BJ (cell line): ENCODE measurements around the gene FAM20B. TPM values are rescaled to one million over a fixed set of nuclear protein-coding genes. Genes with fewer than 3 reads are reported as not detected.
"Not testable (repeated sequence)": the region's sequence is repeated elsewhere in the genome, so short reads cannot be mapped to it uniquely, and the experiment has no call there.

Experiments used
- CTCF ChIA-PET: fragments of 350-600 bp; formaldehyde crosslinking; extraction: SDS; loops from one replicate; lab custom pipeline; 2021; ENCODE audit warnings: antibody characterized with exemption, inconsistent platforms; lab: Yijun Ruan, JAX
- POLR2A ChIA-PET: fragments of 300-600 bp; sonication (Branson Sonifier 250); formaldehyde crosslinking; extraction: SDS; loops from one replicate; lab custom pipeline; 2021; ENCODE audit warnings: antibody characterized with exemption; lab: Charles Lee
- DNase-seq: peaks from one replicate; pipeline ENCODE4 v3.0.0-alpha.2; 2011; ENCODE audit warnings: low read depth
- H3K27me3 ChIP-seq: 2 replicates; pipeline ENCODE4 v1.6.0; 2011; ENCODE audit warnings: low read length; ENCODE audit not compliant: control insufficient read depth, insufficient read depth
- H3K36me3 ChIP-seq: 2 replicates; pipeline ENCODE4 v1.5.1; 2011; ENCODE audit warnings: low read length; ENCODE audit not compliant: control insufficient read depth, insufficient read depth
- H3K4me3 ChIP-seq: 2 replicates; pipeline ENCODE4 v1.5.1; 2011; ENCODE audit warnings: low read depth, mild to moderate bottlenecking, control low read depth, low read length
- polyA plus RNA-seq: library from polyadenylated mRNA; depleted of rRNA; stranded (reverse); fragments of >200 nt; gene quantifications from 2 replicates; pipeline ENCODE4 v1.2.3, GENCODE V29; 2011
- TF ChIP-seq, protein P1 (sequence below): IDR thresholded peaks from 2 replicates; pipeline ENCODE4 v1.5.1; 2011; ENCODE audit warnings: low read depth, mild to moderate bottlenecking, control low read depth, inconsistent platforms, low read length, moderate library complexity; ENCODE audit not compliant: insufficient read depth

Gene FAM20B
- polyA plus RNA-seq, 1 experiment, result 36.2 TPM

DNA sequence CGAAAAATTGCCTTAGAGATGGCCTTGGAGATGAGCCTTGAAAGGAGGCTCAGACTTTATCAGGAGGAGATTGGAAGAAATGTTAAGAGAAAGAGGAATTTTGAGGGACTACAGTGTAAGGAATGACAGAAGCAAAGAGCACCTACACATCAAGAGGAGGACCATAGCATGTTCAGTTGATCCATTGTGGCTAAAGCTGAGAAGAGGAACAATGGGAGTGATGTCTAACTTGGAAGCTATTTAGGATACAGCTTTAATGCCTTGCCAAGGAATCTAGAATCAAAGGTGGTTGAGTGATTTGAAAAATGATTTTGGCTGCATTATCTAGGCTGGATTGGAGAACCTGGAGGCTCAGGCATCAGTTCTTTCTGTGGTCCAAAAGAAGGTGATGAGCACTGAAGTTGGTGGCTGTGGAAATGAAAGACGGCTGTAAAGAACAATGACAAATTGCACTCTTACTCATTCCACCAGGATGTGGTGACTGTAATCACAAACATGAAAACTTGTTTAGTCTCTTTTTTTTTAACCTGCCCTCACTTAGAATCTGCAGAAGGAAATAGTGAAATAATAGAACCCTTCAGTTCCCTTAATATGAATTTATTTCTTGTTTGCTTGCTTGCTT, 11.3 kb downstream of the FAM20B start:
- POLR2A ChIA-PET, result no interaction called here
- TF ChIP-seq, protein P1, sequence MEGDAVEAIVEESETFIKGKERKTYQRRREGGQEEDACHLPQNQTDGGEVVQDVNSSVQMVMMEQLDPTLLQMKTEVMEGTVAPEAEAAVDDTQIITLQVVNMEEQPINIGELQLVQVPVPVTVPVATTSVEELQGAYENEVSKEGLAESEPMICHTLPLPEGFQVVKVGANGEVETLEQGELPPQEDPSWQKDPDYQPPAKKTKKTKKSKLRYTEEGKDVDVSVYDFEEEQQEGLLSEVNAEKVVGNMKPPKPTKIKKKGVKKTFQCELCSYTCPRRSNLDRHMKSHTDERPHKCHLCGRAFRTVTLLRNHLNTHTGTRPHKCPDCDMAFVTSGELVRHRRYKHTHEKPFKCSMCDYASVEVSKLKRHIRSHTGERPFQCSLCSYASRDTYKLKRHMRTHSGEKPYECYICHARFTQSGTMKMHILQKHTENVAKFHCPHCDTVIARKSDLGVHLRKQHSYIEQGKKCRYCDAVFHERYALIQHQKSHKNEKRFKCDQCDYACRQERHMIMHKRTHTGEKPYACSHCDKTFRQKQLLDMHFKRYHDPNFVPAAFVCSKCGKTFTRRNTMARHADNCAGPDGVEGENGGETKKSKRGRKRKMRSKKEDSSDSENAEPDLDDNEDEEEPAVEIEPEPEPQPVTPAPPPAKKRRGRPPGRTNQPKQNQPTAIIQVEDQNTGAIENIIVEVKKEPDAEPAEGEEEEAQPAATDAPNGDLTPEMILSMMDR, result no peak
- H3K36me3 ChIP-seq, result no peaks in the 10 kb centered on the region
- H3K27me3 ChIP-seq, result no peaks in the 10 kb centered on the region
- no peak for DNase-seq
- H3K4me3 ChIP-seq, result no peak overlapping the region
- CTCF ChIA-PET, result no interaction called here

DNA sequence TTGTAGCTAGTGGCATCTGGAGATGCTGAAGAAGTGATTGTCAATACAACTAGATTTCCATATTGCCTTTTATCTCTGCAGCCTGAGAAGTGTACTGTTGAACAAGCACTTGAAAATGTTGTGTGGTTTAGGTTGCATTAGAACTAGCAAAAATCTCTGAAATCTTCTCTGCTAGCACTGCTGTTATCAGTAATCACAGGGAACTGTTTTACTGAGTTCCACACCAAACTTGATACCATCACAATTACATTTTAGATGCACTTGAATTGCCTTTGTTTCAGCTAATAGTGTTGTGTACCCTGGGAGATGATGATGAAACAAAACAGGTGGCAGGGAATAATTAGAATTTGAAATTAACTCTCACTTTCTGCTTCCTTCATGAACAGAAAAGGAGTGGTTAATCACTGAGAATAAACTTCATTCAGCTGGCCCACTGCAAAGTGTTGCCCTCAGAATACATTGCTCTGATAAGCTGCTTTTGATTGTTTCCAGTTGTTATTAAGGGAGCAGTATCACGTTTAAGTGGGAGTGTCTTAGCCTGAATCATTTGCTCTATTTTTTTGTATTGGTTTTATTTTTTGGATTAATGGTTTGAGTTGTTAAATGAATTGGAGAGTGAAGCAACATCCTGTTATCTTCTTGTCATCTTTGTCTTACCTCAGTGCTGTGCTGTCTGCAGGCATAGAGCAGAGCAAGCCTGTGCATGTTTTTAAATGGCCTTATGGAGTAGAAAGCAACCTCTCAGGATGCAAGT, 13.0 kb downstream of the FAM20B start:
- H3K4me3 ChIP-seq, result no peak overlapping the region
- CTCF ChIA-PET, result interaction anchor here (0.9 kb wide), 1 partner anchor 10 kb away, joined by 5 read pairs; no protein-coding TSS in a partner anchor
- no peaks in the 10 kb centered on the region for H3K27me3 ChIP-seq
- POLR2A ChIA-PET, result interaction anchor here (1.0 kb wide), 1 partner anchor 11 kb away, joined by 3 read pairs; no protein-coding TSS in a partner anchor
- TF ChIP-seq, protein P1, result no peak
- H3K36me3 ChIP-seq, result no peaks in the 10 kb centered on the region; the same call in 1 of the 2 replicates
- DNase-seq, result no peak

DNA sequence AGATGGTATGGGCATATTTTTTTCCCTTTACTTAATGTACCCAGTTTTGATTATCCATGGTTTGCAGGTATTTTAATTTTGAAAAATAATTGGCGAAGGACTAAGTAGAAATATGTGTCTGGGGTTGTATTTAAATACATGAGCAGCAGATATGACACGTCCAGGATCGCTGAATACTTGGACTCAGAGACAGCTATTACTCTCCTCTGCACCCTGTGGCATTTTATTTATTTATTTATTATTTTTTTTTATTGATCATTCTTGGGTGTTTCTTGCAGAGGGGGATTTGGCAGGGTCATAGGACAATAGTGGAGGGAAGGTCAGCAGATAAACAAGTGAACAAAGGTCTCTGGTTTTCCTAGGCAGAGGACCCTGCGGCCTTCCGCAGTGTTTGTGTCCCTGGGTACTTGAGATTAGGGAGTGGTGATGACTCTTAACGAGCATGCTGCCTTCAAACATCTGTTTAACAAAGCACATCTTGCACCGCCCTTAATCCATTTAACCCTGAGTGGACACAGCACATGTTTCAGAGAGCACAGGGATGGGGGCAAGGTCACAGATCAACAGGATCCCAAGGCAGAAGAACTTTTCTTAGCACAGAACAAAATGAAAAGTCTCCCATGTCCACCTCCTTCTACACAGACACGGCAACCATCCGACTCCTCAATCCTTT, 13.9 kb downstream of the FAM20B start:
- CTCF ChIA-PET, POLR2A ChIA-PET, H3K27me3 ChIP-seq, H3K36me3 ChIP-seq, H3K4me3 ChIP-seq, DNase-seq: not testable (repeated sequence)

DNA sequence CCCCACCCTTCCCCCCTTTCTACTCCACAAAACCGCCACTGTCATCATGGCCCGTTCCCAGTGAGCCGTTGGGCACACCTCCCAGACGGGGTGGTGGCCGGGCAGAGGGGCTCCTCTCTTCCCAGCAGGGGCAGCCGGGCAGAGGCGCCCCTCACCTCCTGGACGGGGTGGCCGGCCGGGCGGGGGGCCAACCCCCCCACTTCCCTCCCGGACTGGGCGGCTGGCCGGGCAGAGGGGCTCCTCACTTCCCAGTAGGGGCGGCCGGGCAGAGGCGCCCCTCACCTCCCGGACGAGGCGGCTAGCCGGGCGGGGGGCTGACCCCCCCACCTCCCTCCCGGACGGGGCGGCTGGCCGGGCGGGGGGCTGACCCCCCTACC, 14.5 kb downstream of the FAM20B start:
- H3K27me3 ChIP-seq, H3K4me3 ChIP-seq, POLR2A ChIA-PET, CTCF ChIA-PET, H3K36me3 ChIP-seq, DNase-seq: not testable (repeated sequence)

DNA sequence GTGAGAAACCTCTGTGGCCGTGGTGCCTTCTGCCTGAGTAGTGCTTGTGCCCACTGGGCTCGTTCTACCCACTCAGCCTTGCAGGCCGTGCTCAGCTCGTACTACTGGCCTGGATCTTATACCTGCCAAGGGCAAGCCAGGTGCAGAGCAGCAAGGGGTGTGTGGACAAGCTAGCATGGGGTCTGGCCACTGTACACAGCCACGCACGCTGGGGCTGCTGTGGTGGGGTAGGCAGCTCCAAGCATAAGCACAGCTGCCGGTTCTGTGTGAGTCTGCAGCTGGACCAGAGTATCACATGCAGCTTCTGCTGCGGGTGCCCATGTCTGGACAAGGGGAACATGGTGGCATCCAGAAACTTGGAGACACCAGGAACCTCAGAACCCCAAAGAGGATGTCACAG, 16.4 kb downstream of the FAM20B start:
- POLR2A ChIA-PET, result no interaction called here
- no peaks in the 10 kb centered on the region for H3K27me3 ChIP-seq
- TF ChIP-seq, protein P1, result no peak
- H3K4me3 ChIP-seq, result no peak overlapping the region
- DNase-seq, result no peak
- CTCF ChIA-PET, result no interaction called here
- H3K36me3 ChIP-seq, result no peaks in the 10 kb centered on the region; the same call in 1 of the 2 replicates

DNA sequence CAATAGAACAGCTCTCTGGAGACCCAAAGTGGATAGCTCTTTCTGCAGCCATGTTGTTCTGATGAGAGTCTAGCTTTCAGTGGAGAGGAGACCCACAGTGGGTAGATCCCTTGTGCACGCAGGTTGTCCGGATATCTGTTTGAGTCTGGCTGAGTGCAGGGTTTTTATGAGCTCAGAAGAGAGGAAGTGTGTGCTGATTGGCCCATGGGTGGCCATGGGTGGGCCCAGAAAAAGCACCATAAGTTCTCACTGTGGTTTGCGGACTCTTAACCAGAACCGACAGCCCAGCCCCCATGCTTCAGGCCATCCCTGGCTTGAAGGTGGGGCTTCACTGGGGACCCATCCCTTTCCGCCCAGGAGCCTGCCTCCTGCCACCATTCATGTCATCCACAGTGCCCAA, 17.0 kb downstream of the FAM20B start:
- H3K27me3 ChIP-seq, result no peaks in the 10 kb centered on the region
- ChIA-PET POLR2A (no interaction called here), CTCF (no interaction called here)
- no peak overlapping the region for H3K4me3 ChIP-seq
- no peaks in the 10 kb centered on the region; the same call in 1 of the 2 replicates for H3K36me3 ChIP-seq
- no peak for DNase-seq
- TF ChIP-seq, protein P1, result no peak
